HG03097 (cell line): ENCODE data around the gene GAGE12C.
"Not testable (repeated sequence)": the region's sequence is repeated elsewhere in the genome, so short reads cannot be mapped to it uniquely, and the experiment has no call there.

Source experiments
- ATAC-seq: cut with Tn5 transposase; IDR thresholded peaks from one replicate; pipeline ENCODE4 v1.9.1; 2021; ENCODE audit not compliant: unreplicated experiment, low FRiP score

GAGE12C gene

GRCh38 chrX:49531877-49532276 lies at the start of gene GAGE12C:
Gene GAGE12C, plus strand, starts transcription at chrX:49532177. Its CDS starts 1,155 bp downstream, at chrX:49533332.
- ATAC-seq, result not testable (repeated sequence)

DNA sequence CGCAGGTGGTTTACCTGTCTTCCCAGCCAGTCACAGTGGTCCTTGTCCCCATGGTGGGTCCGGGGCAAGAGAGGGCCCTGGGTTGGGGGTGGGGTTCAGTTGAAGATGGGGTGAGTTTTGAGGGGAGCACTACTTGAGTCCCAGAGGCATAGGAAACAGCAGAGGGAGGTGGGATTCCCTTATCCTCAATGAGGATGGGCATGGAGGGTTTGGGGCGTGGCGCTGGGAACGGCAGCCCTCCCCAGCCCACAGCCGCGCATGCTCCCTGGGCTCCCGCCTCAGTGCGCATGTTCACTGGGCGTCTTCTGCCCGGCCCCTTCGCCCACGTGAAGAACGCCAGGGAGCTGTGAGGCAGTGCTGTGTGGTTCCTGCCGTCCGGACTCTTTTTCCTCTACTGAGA lies 9.5 kb downstream of the GAGE12C start, which contains the start of gene GAGE12D:
Gene GAGE12D (plus strand): TSS at position 301 of the 400 bp plus-strand sequence. CDS start 1,155 bp downstream, outside the sequence.
- not testable (repeated sequence) for ATAC-seq

GRCh38 chrX:49550989-49551388 lies 19.0 kb downstream of the GAGE12C start, which contains the start of gene GAGE12E:
Gene GAGE12E, plus strand, starts transcription at chrX:49551289. Its CDS starts 1,155 bp downstream, at chrX:49552444.
- not testable (repeated sequence) for ATAC-seq

- ATAC-seq, result not testable (repeated sequence)
These were observed 28.6 kb downstream of the GAGE12C start, which contains the start of gene GAGE12F for GRCh38 chrX:49560542-49560941. Gene GAGE12F, plus strand, starts transcription at chrX:49560842. Its CDS starts 1,155 bp downstream, at chrX:49561997.

- ATAC-seq, result not testable (repeated sequence)
These were observed 36.8 kb downstream of the GAGE12C start for GRCh38 chrX:49568728-49569127.

DNA sequence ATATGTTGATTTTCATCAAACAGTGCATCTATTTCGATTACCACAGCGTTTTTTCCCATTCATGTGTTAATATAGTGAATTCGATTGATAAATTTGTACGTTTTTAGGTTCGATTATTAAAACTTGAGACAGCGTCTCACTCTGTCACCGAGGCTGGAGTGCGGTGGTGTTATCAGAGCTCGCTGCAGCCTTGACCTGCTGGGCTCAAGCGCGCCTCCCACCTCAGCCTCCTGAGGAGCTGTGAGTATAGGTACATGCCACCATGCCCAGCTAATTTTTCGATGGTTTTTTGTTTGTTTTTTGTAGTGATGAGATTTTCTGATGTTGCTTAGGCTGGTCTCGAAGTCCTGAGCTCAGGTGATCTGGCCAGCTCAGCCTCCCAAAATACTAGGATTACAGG lies 37.2 kb downstream of the GAGE12C start:
- not testable (repeated sequence) for ATAC-seq

DNA sequence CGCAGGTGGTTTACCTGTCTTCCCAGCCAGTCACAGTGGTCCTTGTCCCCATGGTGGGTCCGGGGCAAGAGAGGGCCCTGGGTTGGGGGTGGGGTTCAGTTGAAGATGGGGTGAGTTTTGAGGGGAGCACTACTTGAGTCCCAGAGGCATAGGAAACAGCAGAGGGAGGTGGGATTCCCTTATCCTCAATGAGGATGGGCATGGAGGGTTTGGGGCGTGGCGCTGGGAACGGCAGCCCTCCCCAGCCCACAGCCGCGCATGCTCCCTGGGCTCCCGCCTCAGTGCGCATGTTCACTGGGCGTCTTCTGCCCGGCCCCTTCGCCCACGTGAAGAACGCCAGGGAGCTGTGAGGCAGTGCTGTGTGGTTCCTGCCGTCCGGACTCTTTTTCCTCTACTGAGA lies 38.1 kb downstream of the GAGE12C start, which contains the start of gene GAGE12G:
Gene GAGE12G (plus strand): TSS at position 301 of the 400 bp plus-strand sequence. CDS start 1,155 bp downstream, outside the sequence.
- not testable (repeated sequence) for ATAC-seq

DNA sequence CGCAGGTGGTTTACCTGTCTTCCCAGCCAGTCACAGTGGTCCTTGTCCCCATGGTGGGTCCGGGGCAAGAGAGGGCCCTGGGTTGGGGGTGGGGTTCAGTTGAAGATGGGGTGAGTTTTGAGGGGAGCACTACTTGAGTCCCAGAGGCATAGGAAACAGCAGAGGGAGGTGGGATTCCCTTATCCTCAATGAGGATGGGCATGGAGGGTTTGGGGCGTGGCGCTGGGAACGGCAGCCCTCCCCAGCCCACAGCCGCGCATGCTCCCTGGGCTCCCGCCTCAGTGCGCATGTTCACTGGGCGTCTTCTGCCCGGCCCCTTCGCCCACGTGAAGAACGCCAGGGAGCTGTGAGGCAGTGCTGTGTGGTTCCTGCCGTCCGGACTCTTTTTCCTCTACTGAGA lies 47.7 kb downstream of the GAGE12C start, which contains the start of gene GAGE12H:
Gene GAGE12H (plus strand): TSS at position 301 of the 400 bp plus-strand sequence. CDS start 1,155 bp downstream, outside the sequence.
- ATAC-seq, result not testable (repeated sequence)
